H1 (cell line): ENCODE results near the gene CPEB1. TPM values are rescaled to one million over a fixed set of nuclear protein-coding genes. Genes with fewer than 3 reads are reported as not detected.

Experiments used
- CTCF ChIA-PET: fragments of 300-600 bp; sonication (Branson Sonifier 250); formaldehyde crosslinking; loops from one replicate; lab custom pipeline; 2021; ENCODE audit not compliant: partially characterized antibody; lab: Charles Lee
- POLR2A ChIA-PET: fragments of 300-600 bp; sonication (Branson Sonifier 250); formaldehyde crosslinking; loops from one replicate; lab custom pipeline; 2021; ENCODE audit warnings: inconsistent platforms; ENCODE audit not compliant: partially characterized antibody; lab: Charles Lee
- DNase-seq, 2 experiments: peaks; one replicate each; pipeline versions ENCODE4 v3.0.0 to v3.0.0-alpha.2; 2010 to 2022; ENCODE audit warnings: low spot score in 2 of 2, low read depth in 1 of 2, mixed read lengths in 1 of 2
- FAIRE-seq: peaks from 2 replicates; lab custom pipeline; 2011; peaks lifted over from hg19 to GRCh38; lab: Jason Lieb, UNC
- H2AFZ ChIP-seq: 2 replicates; pipeline ENCODE4 v1.8.1; 2012; ENCODE audit warnings: low read length, inconsistent platforms
- H2AK5ac ChIP-seq: 2 replicates; pipeline ENCODE4 v1.6.1; 2013; ENCODE audit warnings: low read depth, low read length
- H2BK120ac ChIP-seq: replicated peaks from 2 replicates; pipeline ENCODE3; 2013; ENCODE audit warnings: low read depth, low read length, inconsistent platforms
- H2BK12ac ChIP-seq: 2 replicates; pipeline ENCODE4 v1.6.1; 2013; ENCODE audit warnings: low read depth, low read length
- H2BK15ac ChIP-seq: 2 replicates; pipeline ENCODE4 v1.6.1; 2013; ENCODE audit warnings: low read length
- H2BK20ac ChIP-seq: 2 replicates; pipeline ENCODE4 v1.6.1; 2013; ENCODE audit warnings: low read length
- H2BK5ac ChIP-seq: 2 replicates; pipeline ENCODE4 v1.6.1; 2013; ENCODE audit warnings: low read depth, low read length
- H3K14ac ChIP-seq: 2 replicates; pipeline ENCODE4 v1.6.1; 2013; ENCODE audit warnings: inconsistent platforms; ENCODE audit not compliant: insufficient read length
- H3K18ac ChIP-seq: 2 replicates; pipeline ENCODE4 v1.6.1; 2013; ENCODE audit warnings: low read length; ENCODE audit errors: extremely low read depth
- H3K23ac ChIP-seq: 2 replicates; pipeline ENCODE4 v1.6.1; 2013; ENCODE audit warnings: inconsistent platforms; ENCODE audit not compliant: insufficient read length
- H3K23me2 ChIP-seq: 2 replicates; pipeline ENCODE4 v1.6.1; 2013; ENCODE audit warnings: low read depth, low read length
- H3K27ac ChIP-seq: 2 replicates; pipeline ENCODE4 v1.6.1; 2011; ENCODE audit warnings: low read depth, low read length, inconsistent platforms
- H3K27me3 ChIP-seq, 4 experiments: replicated peaks in 1 of 4; 1 replicate in 1 of 4; 2 replicates in 3 of 4; pipeline versions ENCODE4 v1.6.1 to v1.8.1; 2011 to 2013; ENCODE audit warnings: low read length in 3 of 4, mild to moderate bottlenecking in 3 of 4, inconsistent platforms in 2 of 4, mixed read lengths in 2 of 4, moderate library complexity in 1 of 4; ENCODE audit not compliant: control insufficient read depth in 3 of 4, insufficient read depth in 3 of 4; ENCODE audit errors: extremely low read depth in 1 of 4
- H3K36me3 ChIP-seq, 4 experiments: 2 replicates each; pipeline versions ENCODE4 v1.6.1 to v1.8.1; 2011 to 2013; ENCODE audit warnings: mild to moderate bottlenecking in 4 of 4, low read length in 3 of 4, moderate library complexity in 2 of 4, control low read depth in 1 of 4, inconsistent platforms in 1 of 4; ENCODE audit not compliant: insufficient read depth in 4 of 4, control insufficient read depth in 2 of 4
- H3K4ac ChIP-seq: replicated peaks from 2 replicates; pipeline ENCODE3; 2013; ENCODE audit warnings: low read length, low read depth, mixed read lengths, inconsistent platforms; ENCODE audit not compliant: insufficient read length
- H3K4me1 ChIP-seq, 4 experiments: replicated peaks in 1 of 4; 1 replicate in 1 of 4; 2 replicates in 3 of 4; pipeline versions ENCODE4 v1.6.1 to v1.8.1; 2011 to 2013; ENCODE audit warnings: low read length in 3 of 4, inconsistent platforms in 2 of 4, mixed read lengths in 1 of 4; ENCODE audit not compliant: insufficient read depth in 4 of 4, control insufficient read depth in 3 of 4
- H3K4me2 ChIP-seq, 2 experiments: 2 replicates each; pipeline versions ENCODE4 v1.6.1 to v1.8.1; 2011 to 2013; ENCODE audit warnings: low read depth in 2 of 2, low read length in 2 of 2, control low read depth in 1 of 2, inconsistent platforms in 1 of 2, mild to moderate bottlenecking in 1 of 2; ENCODE audit not compliant: insufficient read depth in 1 of 2
- H3K4me3 ChIP-seq, 4 experiments: fragments of 200-600, 300-600 bp in 1 of 4; sonication (generic), shearing (Covaris generic), sonication (Bioruptor Twin) in 1 of 4; 2 replicates each; pipeline versions ENCODE4 v1.5.1 to v1.8.1; 2011 to 2016; ENCODE audit warnings: low read length in 4 of 4, low read depth in 3 of 4, control low read depth in 2 of 4, inconsistent platforms in 2 of 4, mild to moderate bottlenecking in 2 of 4, mixed read lengths in 1 of 4, moderate library complexity in 1 of 4; ENCODE audit not compliant: insufficient read depth in 2 of 4; ENCODE audit errors: extremely low read depth in 1 of 4
- H3K56ac ChIP-seq: replicated peaks from 2 replicates; pipeline ENCODE3; 2013; ENCODE audit warnings: low read depth, mild to moderate bottlenecking, mixed read lengths, low read length, inconsistent platforms; ENCODE audit not compliant: insufficient read length
- H3K79me1 ChIP-seq: 2 replicates; pipeline ENCODE4 v1.6.1; 2013; ENCODE audit warnings: low read depth, low read length, control low read depth
- H3K79me2 ChIP-seq, 2 experiments: 2 replicates each; pipeline versions ENCODE4 v1.6.1 to v1.8.1; 2012 to 2013; ENCODE audit warnings: low read length in 2 of 2, mild to moderate bottlenecking in 2 of 2, inconsistent platforms in 1 of 2; ENCODE audit not compliant: insufficient read depth in 2 of 2, control insufficient read depth in 1 of 2
- H3K9ac ChIP-seq, 4 experiments: replicated peaks in 1 of 4; 1 replicate in 1 of 4; 2 replicates in 3 of 4; pipeline versions ENCODE4 v1.6.1 to v1.8.1; 2011 to 2013; ENCODE audit warnings: low read depth in 3 of 4, low read length in 3 of 4, control low read depth in 2 of 4, mild to moderate bottlenecking in 2 of 4, moderate library complexity in 2 of 4, inconsistent platforms in 1 of 4; ENCODE audit errors: extremely low read depth in 1 of 4
- H3K9me3 ChIP-seq, 2 experiments: 2 replicates each; pipeline versions ENCODE4 v1.6.1 to v1.8.1; 2012 to 2013; ENCODE audit warnings: mild to moderate bottlenecking in 2 of 2, moderate library complexity in 2 of 2, control low read depth in 1 of 2, inconsistent platforms in 1 of 2, low read depth in 1 of 2, low read length in 1 of 2, mixed read lengths in 1 of 2; ENCODE audit not compliant: insufficient read depth in 2 of 2
- H4K20me1 ChIP-seq, 2 experiments: replicated peaks in 1 of 2; 2 replicates each; pipeline versions ENCODE3 to v1.8.1; 2011 to 2013; ENCODE audit warnings: inconsistent platforms in 2 of 2, low read length in 2 of 2, mild to moderate bottlenecking in 1 of 2; ENCODE audit not compliant: insufficient read depth in 2 of 2, control insufficient read depth in 1 of 2
- H4K5ac ChIP-seq: 2 replicates; pipeline ENCODE4 v1.6.1; 2013; ENCODE audit warnings: low read length, low read depth, mixed read lengths, inconsistent platforms; ENCODE audit not compliant: insufficient read length
- H4K8ac ChIP-seq: 2 replicates; pipeline ENCODE4 v1.8.0; 2013; ENCODE audit warnings: mild to moderate bottlenecking, moderate library complexity, low read length, inconsistent platforms; ENCODE audit not compliant: insufficient read depth; ENCODE audit errors: extremely low read depth
- H4K91ac ChIP-seq: replicated peaks from 2 replicates; pipeline ENCODE3; 2013; ENCODE audit warnings: low read length, mixed read lengths, inconsistent platforms; ENCODE audit not compliant: insufficient read length
- CHD2 ChIP-seq: IDR thresholded peaks from 2 replicates; pipeline ENCODE4 v1.6.1; 2012; ENCODE audit warnings: low read length, improper control_type of control experiment
- CREB1 ChIP-seq: IDR thresholded peaks from 2 replicates; pipeline ENCODE4 v1.6.1; 2012; ENCODE audit warnings: inconsistent platforms
- CTBP2 ChIP-seq: IDR thresholded peaks from 2 replicates; pipeline ENCODE4 v1.7.0; 2011; ENCODE audit warnings: borderline replicate concordance, mild to moderate bottlenecking, moderate library complexity, mixed read lengths, low read length; ENCODE audit not compliant: insufficient read depth, insufficient read length
- HDAC6 ChIP-seq: IDR thresholded peaks from one replicate; pipeline ENCODE4 v1.7.1; 2012; ENCODE audit warnings: low read depth, mild to moderate bottlenecking, inconsistent platforms, low read length, moderate library complexity
- MAFK ChIP-seq: IDR thresholded peaks from 2 replicates; pipeline ENCODE4 v1.6.1; 2012; ENCODE audit warnings: low read depth, mild to moderate bottlenecking, improper control_type of control experiment, low read length
- TAF7 ChIP-seq: optimal IDR thresholded peaks from 2 replicates; pipeline ENCODE3; 2011; ENCODE audit warnings: low read depth, mild to moderate bottlenecking, inconsistent platforms, low read length, moderate library complexity, borderline replicate concordance
- TCF12 ChIP-seq: IDR thresholded peaks from 2 replicates; pipeline ENCODE4 v1.6.1; 2011; ENCODE audit warnings: low read depth, mild to moderate bottlenecking, low read length
- TEAD4 ChIP-seq: IDR thresholded peaks from 2 replicates; pipeline ENCODE4 v1.6.1; 2012; ENCODE audit warnings: low read depth, low read length, inconsistent platforms, mixed read lengths
- WGBS, 2 experiments: shearing (Covaris generic) in 1 of 2; methylation state at CpG; one replicate each; pipeline versions ENCODE4 v1.1.6 to v1.1.7; 2013 to 2015; ENCODE audit warnings: low lambda C conversion rate in 2 of 2, mixed read lengths in 2 of 2, inconsistent platforms in 1 of 2, low coverage in 1 of 2, missing lambda C conversion rate in 1 of 2; ENCODE audit not compliant: insufficient replicate concordance in 2 of 2, insufficient coverage in 1 of 2, insufficient read length in 1 of 2; ENCODE audit errors: extremely low coverage in 1 of 2, missing lambda C conversion rate in 1 of 2; 5-methylcytosine and 5-hydroxymethylcytosine counted together
- polyA plus RNA-seq, 7 experiments: library from polyadenylated mRNA; depleted of rRNA in 3 of 7; stranded (reverse) in 5 of 7; unstranded in 2 of 7; fragments of >200 nt in 5 of 7; fragments of 200-250 nt in 2 of 7; gene quantifications; 1 replicate in 5 of 7; 2 replicates in 1 of 7; 4 replicates in 1 of 7; pipeline versions ENCODE4 v1.2.1 to v1.2.3, GENCODE V29; 2011 to 2013; ENCODE audit warnings: missing spikeins in 2 of 7, mixed read lengths in 2 of 7
- total RNA-seq: library from RNA; stranded (reverse); fragmentation: NEBNext Ultra II Directional; extraction: Animal tissue kit (Norgen Biotek cat#: 25700); gene quantifications from 2 replicates; pipeline ENCODE4 v1.2.1, GENCODE V29; 2021
- TF ChIP-seq, protein P1 (sequence below), 3 experiments: IDR thresholded peaks; 1 replicate in 2 of 3; 2 replicates in 1 of 3; pipeline versions ENCODE4 v1.5.1 to v1.6.1; 2011; ENCODE audit warnings: low read length in 3 of 3, mild to moderate bottlenecking in 3 of 3, inconsistent platforms in 2 of 3, low read depth in 1 of 3, moderate library complexity in 1 of 3; ENCODE audit not compliant: insufficient read depth in 1 of 3; ENCODE audit errors: control extremely low read depth in 1 of 3

The CPEB1 gene
- total and polyA plus RNA-seq, 2 of the 8 experiments (the other 6 are each of a cell fraction or from before 2014, with no cell fraction given), result 4.4 to 4.5 TPM

DNA sequence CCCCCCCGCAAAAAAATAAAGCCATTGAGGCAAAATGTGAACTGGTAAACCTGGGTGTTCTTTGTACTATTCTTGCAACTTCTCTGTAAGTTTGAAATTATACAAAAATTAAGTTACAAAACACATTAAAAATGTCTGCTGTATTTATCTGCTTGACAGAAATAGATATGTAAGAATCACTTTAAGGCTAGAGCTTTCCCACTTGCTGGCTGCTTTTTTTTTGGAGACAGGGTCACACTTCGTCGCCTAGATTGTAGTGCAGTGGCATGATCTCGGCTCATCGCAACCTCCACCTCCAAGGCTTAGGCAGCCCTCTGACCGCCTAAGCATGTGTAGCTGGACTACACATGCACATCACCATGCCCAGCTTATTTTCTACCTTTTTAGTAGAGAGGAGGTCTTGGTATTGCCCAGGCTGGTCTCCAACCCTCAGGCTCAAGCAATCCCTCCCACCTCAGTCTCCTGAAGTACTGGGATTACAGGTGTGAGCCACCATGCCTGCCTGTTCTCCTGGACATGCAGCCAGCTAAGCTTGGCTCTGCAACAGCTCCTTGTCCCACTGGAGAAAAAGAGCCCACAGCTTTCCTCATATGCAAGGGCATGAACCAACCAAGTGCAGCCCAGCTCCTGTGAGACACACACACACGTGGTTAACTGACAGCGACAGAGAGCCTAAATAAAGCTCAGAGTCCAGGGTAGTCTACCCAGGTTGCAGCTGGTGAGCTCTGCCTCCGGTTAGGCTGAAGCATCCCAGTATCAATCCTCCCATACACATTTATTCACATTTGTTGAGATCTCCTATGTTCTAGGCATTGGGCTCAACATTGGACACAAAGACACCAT lies 111.4 kb downstream of the CPEB1 start:
- peak overlapping the region; percentile 60 for H3K18ac ChIP-seq
- peaks cover 19 to 27% of the 10 kb centered on the region in 2 experiments for H4K20me1 ChIP-seq
- peaks cover 10 to 35% of the 10 kb centered on the region in 2 experiments for H3K79me2 ChIP-seq
- H2BK12ac ChIP-seq, result peak overlapping the region; percentile 39; the same call in 1 of the 2 replicates
- no peak overlapping the region for H3K56ac ChIP-seq
- H3K14ac ChIP-seq, result no peak overlapping the region
- ChIA-PET POLR2A (interaction anchor here (0.6 to 8.4 kb wide), 16 partner anchors 6 to 1770 kb away, joined by 3 to 125 read pairs (median 4); no protein-coding TSS in a partner anchor), CTCF (interaction anchor here (0.9 to 1.0 kb wide), 2 partner anchors 8 to 465 kb away, joined by 3 read pairs; no protein-coding TSS in a partner anchor)
- peak overlapping the region; percentile 44 for H3K4ac ChIP-seq
- peaks cover 9% of the 10 kb centered on the region; the same call in 1 of the 2 replicates for H3K23me2 ChIP-seq
- no peak for DNase-seq
- no peak for FAIRE-seq
- 89% methylated on average over 9 of the region's 9 CpGs; no CpG with 5 or more reads in 1 of the 2 experiments for WGBS, 2 experiments
- H4K91ac ChIP-seq, result peak overlapping the region; percentile 47
- no peak overlapping the region for H2AK5ac ChIP-seq
- H4K8ac ChIP-seq, result no peak overlapping the region
- H3K79me1 ChIP-seq, result 0 out of 2 replicates have a peak, but pooled peaks cover 5% of the 10 kb centered on the region
- H2BK20ac ChIP-seq, result no peak overlapping the region
- no peak overlapping the region for H2AFZ ChIP-seq
- no peak overlapping the region for H4K5ac ChIP-seq
- H2BK15ac ChIP-seq, result no peak overlapping the region
- no peak overlapping the region for H3K23ac ChIP-seq
- H3K9ac ChIP-seq, result no peak overlapping the region
- no peak overlapping the region for H3K4me3 ChIP-seq
- peak overlapping the region; percentile 26; the same call in 1 of the 2 replicates for H2BK5ac ChIP-seq
- no peaks in the 10 kb centered on the region for H3K27me3 ChIP-seq
- H3K4me1 ChIP-seq, result peaks cover 1 to 10% (median 6%) of the 10 kb centered on the region in 4 experiments; a peak in 4 of 7 replicates
- H3K36me3 ChIP-seq, result peaks cover 27 to 59% (median 43%) of the 10 kb centered on the region in 4 experiments
- no peaks in the 10 kb centered on the region for H3K9me3 ChIP-seq
- H3K4me2 ChIP-seq, result peak overlapping the region in 1 of 2 experiments; percentile 7; a peak in 1 of 4 replicates
- H2BK120ac ChIP-seq, result no peak overlapping the region
- 0 out of 2 replicates have a peak overlapping the region, but pooled peaks have one; percentile 45 for H3K27ac ChIP-seq
- TF ChIP-seq CTBP2 (no peak), CHD2 (peak; percentile 38; the same call in 1 of the 2 replicates), TCF12 (no peak), HDAC6 (no peak), TEAD4 (no peak), CREB1 (no peak), TAF7 (peak; percentile 15), MAFK (no peak)
- TF ChIP-seq, protein P1, sequence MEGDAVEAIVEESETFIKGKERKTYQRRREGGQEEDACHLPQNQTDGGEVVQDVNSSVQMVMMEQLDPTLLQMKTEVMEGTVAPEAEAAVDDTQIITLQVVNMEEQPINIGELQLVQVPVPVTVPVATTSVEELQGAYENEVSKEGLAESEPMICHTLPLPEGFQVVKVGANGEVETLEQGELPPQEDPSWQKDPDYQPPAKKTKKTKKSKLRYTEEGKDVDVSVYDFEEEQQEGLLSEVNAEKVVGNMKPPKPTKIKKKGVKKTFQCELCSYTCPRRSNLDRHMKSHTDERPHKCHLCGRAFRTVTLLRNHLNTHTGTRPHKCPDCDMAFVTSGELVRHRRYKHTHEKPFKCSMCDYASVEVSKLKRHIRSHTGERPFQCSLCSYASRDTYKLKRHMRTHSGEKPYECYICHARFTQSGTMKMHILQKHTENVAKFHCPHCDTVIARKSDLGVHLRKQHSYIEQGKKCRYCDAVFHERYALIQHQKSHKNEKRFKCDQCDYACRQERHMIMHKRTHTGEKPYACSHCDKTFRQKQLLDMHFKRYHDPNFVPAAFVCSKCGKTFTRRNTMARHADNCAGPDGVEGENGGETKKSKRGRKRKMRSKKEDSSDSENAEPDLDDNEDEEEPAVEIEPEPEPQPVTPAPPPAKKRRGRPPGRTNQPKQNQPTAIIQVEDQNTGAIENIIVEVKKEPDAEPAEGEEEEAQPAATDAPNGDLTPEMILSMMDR (IDR thresholded peaks at IDR 0.05; ENCODE audit: control extremely low read depth in 1 of 3, insufficient read depth in 1 of 3, low read depth in 1 of 3, low read length in 3 of 3), result no peak
